NCI-H510A (cell line): ENCODE measurements around the gene AGER.
A peak's percentile ranks its signal among the peaks of the same experiment; 100 is the strongest.
"Not testable (repeated sequence)": the region's sequence is repeated elsewhere in the genome, so short reads cannot be mapped to it uniquely, and the experiment has no call there.

Experiments used
- DNase-seq: peaks from one replicate; lab custom pipeline; 2025; lab: John Stamatoyannopoulos, UW

AGER gene

DNA sequence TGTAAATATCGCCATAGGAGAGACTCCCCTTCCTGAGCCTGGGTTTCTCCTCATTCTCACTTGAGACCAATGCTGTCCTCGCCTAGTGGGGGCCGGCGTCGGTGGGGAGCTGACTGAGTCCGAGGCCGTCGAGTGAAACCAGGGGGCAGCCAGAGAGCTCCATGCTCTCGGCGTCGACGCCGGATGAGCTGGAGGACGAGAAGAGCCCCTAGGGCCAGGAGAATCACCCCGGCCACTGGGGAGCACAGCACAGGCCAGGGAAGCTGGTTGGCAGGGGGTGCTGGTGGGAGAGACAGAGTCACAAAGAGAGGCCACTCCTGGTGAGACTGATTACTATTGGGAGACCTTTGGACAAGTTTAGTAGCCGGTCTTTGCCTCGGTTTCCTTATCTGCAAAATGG, 14.8 kb upstream of the AGER start:
- DNase-seq: no peak

DNA sequence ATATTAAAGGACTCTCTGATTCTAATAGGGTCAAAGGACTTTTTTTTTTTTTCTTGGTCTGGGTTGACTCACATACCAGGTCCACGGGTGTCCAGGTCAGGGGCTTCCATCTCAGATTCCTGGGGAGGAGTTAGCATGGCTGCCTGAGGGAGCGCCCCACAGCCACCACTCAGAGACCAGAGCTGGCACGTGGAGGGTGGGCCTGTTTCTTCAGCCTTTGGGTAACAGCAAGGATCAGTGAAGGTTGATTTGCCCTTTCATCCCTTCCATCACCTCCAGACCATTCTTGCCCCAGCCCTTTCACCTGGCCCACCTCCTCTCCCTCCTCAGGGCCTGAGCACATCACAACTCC, 14.3 kb upstream of the AGER start:
- no peak for DNase-seq

DNA sequence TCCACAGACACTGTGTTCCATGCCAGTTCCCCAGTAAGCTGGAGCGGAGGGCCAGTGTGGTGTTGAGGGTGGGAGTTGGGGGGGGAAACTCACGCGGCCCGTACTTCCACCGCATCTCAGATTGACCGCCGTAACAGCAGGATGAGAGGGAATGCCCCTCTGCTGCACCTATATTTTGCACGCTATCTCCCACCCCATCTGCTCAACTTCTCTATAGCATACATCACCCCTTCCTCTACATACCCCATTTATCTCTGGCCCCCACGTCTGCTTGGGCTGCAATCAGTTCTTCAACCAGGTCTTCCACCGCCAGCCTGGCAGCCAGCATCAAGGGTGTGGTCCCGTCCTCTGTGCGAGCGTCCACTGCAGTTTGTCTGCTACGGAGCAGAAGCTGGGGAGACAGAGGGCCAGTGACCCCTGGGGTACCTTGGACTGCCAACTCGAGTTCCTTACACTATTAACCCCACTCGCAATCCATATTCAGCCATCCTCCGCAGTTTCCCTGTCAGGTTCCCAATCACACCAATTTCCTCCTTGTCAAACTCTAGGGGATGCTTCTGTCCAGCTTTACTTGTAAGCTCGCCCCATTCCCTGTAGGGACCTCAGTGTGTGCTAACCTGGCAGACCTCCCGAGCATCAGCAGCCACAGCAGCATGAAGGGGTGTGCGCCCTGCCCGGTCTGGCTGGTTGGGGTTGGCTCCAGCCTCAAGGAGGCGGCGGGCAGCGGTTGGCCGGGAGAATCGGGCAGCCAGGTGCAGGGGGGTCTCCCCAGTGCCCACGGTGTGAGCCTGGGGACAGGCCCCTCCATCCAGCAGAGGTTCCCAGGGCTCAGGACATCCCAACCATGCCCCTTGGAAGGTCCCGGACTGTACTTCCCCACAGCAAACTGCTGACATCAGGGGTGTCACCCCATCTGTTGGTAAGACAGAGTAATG, 12.9 kb upstream of the AGER start:
- no peak for DNase-seq

DNA sequence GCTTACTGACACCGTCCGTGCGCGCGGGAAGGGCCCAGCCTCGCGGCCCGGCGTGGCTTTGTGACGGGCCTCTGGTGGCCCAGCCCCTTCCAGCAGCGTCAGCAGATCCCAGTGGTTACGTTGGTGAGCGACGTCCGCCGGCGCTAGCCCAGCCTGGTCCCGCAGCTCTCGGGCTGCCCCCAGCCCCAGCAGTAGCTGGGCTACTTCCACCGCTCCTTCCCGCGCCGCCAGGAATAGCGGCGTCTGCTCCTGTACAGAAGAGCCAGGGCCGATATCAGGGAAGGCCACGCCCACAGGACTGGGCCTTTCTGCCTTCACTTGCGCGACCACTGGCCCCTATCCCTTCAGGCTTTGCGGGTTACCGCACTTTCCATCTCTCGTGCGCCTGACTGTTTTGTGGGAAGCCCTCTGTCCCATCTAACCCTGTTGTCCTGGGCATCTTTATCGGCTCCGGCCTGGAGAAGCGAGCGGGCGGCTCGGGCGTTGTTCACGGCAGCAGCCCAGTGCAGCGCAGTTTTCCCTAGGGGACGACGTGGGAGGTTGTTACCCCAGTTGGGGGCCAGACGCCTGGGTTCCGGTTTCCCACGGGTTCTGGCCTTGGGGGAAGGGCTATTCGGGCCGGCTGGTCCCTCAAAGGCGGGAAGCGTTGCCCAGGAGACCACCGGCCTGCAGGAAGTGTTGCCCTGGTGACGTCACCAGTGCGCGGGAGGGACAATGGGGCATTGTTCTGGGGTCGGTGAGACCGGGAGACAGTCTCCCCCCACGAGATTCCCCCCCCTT, 12.0 kb upstream of the AGER start:
- DNase-seq: peak; percentile 88

DNA sequence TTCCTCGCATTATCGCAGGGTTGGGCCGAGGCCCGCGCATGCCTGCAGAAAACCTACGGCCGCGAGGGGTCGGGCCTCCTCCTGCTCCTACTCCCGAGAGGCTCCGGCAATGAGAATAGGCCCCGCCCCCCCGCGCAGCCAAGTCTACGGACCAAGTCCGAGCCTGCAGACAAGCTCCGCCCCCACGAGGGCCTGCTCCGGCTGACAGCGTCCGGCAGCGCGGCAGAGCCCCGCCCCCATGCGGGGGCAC, 11.5 kb upstream of the AGER start:
- peak; percentile 100 for DNase-seq

DNA sequence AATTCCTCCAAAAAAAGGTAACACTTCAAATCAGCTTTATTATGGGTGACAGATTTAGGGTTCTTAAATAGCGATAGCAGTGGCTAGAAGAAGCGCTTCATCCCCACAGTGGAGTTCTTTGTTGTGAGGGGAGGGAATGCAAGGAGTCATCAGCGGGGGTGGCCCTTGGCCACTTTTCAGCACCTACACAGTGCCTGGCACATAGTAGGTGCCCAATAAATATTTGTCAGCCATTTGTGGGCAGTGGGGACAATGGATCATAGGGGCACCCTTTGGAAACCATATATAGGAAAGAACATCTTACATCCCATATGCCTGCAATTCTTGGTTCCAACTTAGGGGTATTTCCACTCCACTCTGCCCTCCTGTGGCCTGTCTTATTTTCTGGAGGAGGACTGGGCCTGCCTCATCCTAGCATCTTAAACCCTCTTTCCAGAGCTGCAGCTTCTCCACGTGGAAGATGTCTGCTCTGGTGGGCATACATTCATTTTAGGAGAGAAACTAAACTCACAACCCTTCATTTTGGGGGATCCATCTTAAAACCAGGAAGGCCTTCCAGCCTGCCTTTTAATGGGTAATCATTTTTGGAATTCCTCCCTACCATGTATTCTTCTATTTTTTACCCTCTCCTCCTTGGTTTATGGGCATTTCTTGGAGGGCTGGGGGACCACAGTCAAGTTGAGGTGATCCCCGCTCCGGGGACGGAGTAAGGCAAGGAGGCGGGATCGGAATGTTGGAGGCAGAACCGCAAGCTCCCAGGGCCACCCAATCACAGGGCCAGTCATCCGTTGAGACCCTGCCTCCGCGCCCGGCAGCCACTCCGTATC, 11.0 kb upstream of the AGER start:
- no peak for DNase-seq

DNA sequence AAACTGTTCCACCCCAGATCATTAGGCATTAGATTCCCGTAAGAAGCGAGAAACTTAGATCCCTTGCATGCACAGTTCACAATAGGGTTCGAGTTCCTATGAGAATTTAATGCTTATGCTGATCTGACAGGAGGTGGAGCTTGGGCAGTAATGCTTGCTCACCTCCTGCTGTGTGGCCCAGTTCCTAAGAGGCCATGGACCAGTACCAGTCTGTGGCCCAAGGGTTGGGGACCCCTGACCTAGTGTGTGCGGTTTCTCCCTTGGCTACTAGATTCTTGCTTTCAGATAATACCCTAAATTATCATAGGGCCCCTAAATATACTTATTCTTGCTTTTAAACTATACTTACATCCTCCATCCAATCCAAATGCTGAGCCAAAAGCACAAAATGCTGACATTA, 10.3 kb upstream of the AGER start:
- no peak for DNase-seq

DNA sequence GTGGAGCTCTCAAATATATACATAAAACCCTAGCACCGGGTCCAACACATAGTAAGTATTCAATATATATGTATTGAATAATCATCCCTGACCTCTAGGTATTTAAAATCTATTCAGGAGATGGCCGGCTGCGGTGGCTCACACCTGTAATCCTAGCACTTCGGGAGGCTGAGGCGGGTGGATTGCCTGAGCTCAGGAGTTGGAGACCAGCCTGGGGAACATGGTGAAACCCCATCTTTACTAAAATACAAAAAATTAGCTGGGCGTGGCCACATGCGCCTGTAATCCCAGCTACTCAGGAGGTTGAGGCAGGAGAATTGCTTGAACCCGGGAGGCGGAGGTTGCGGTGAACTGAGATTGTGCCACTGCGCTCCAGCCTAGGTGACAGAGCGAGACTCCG, 9.0 kb upstream of the AGER start:
- not testable (repeated sequence) for DNase-seq

DNA sequence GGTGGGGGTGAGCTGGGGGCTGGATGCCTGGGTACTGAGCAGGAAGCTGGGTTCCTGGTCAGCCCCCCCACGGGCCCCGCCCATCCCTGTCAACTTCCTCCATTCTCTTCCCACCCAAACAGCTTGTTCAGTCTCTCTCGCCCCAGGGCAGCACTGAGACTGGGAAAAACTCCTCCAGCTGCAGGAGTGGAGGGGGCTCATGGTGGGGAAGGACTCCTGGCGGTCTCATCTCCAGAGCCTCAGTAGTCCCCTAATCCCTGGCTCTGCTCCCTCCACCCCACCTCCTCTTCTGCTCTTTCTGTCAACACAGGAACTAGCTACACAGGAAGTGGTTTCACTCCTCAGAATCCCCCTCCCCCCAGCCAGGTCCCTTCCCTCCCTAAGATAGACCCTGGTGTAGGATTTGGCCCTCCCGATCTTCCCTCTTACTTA, 8.6 kb upstream of the AGER start, which contains the start of gene GPSM3:
Gene GPSM3 (minus strand): TSS at position 36 of the 432 bp plus-strand sequence. CDS start 130 bp downstream, outside the sequence.
- DNase-seq: peak; percentile 52

DNA sequence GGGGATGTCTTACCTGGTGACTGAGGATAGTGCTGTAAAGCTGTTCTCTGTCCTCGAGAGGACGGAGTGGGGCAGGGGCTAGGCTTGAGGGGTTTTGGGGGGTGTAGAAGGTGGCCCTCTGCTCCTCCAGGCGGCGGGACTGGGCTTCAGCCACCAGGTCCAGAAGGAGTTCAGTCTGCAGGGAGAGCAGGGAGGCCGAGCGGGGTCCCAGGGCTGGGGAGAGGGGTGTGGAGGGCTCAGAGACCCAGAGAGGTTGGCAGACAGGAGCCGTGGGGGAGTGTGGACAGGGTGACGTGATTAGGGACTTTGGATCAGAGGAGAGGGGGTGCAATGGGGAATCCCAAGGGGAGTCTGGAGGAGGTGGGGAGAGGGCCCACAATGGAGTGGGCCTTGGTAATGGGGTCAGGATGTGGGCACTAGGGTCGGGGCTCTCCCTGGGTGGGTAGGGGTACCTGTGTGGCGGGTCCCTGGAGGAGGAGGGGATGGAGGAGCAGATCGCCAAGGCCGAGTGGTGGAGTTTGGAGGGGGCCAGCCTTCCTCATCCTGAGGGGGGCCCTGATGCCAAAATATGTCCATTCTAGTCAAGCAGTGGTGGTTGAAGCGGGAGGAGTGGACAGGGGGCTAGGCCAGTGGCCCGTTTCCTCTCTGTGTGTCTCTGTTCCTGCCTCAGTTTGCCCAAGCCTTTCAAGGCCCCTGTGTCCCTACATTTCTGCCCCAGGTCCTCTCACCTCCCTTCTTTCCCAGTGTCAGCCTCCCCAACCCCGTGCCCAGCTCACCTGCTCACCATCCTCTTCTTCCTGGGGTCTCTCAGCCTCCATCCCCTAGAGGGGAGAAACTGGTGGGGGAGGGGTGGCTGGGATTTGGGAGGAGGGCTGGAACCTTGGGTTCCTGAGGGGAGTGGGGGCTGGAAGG, 7.9 kb upstream of the AGER start:
- no peak for DNase-seq

DNA sequence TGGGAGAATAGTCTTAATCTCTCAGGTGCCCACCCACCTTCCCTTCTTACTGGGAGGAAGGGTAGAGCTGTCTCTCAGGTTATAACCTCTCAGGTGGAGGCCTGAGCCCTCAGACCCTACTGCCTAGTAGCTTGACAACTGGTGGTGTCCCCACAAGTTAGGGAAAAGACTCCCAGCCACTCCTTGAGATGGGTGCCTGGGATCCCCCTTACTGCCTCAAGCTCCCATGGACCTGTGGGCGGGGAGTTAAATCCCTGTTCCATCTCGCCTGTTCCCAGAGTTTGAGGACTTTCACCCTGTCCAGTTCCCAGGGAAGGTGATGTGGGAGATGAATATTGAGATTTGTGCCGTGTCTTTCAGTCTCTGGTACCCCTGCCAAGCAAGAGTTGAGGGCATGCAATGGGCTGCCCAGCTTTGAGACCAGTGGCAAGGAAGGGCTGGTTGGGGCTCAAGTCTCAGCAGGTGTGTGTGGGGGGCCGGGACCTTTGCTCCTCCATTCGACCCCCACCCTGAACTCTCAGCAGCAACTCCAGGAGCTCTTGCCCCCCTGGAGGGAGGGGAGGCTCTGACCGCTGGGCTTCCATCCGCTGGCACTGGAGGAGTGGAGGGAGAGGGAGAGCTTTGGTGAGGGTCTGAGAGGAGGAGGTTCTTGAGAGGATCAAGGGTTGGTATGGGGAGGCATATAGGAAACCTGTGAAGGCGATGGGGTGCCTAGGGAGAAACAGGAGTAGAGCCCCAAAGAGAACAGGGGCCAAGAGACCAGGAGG, 7.0 kb upstream of the AGER start:
- DNase-seq: no peak

DNA sequence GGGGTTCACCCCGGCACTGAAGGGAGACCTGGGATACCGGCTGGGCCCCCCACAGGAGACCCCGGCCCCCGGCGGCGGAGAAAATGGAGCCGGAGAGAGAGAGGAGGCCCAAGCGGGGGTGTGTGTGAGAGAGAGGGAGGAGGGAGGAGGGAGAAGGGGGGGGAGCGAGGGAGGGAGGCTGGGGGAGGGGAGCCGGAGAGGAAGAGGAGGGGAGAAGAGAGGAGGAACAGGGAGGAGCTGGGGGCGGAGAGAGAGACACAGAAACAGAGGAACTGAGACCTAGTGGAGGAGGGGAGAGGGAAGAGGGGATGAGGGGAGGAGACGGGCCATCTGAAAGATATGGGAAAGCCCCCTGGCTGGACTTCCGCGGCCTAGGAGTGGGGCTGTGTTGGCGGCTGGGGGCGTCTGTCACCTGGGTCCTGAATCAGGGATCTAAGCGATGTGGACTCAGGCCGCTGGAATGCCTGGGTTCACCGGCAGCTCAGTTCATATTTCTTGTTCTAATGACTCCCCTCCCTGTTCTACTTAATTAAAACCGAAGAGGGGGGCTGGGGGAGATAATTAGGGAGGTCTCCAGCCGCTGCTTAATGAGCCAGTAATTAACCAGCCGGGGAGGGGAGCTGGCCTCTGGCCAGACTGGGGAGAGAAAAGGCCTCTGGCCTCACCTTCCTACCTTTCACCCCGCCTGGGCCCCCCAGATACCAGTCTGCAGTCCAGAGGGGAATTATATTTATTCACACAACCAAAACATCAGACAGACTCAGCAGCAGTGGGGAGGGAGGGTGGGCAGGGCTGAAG, 6.2 kb upstream of the AGER start, which contains the start of gene PBX2:
Gene PBX2 (minus strand): TSS at position 149 of the 798 bp plus-strand sequence. CDS start 287 bp downstream, outside the sequence.
- DNase-seq: peak; percentile 82

DNA sequence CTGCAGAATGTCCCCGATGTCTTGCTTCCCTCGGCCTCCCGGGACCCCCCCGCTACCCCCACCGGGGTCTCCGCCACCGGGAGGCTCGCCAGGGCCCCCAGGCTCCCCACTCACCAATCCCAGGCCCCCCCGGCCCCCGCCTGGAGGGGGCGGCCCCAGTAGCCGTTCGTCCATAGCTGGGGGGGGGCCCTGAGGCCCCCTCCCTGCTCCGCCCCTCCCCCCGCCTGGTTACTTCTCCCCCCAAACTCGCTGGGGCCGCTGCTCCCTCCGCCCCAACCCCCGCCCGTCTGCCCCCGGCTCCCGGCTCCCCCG, 5.6 kb upstream of the AGER start:
- no peak for DNase-seq

DNA sequence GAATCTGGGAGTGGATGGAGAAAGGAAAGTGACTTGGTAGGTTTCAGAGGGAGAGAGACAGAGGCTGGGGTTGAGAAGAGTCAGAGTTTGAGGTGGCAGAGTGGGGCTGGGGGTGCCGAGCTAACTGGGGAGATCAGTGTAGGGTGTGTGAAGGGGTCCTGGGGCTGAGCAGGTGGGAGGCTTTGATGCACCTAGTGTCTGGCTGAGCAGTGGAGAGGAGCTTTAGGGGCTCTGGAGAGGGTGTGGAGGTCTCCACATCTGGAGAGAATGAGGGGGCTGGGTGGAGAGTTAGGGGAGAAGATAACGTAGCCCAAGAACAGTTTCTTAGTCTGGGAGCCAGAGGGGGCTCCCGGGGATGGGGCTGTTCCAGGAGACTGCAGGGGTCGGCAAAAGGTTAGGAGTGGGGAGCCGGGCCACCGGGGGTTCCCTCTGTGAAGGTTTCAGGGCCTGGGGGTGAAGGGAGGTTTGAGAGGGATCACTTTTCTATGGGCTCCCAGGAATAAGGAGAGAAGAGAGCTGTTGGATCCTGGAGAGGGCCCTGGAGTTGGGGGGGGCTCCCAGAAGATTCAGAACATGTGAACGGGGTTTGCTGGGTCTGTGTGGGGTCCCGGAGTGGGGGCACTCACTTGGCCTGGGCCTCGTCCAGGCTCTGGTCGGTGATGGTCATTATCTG, 5.2 kb upstream of the AGER start:
- no peak for DNase-seq

DNA sequence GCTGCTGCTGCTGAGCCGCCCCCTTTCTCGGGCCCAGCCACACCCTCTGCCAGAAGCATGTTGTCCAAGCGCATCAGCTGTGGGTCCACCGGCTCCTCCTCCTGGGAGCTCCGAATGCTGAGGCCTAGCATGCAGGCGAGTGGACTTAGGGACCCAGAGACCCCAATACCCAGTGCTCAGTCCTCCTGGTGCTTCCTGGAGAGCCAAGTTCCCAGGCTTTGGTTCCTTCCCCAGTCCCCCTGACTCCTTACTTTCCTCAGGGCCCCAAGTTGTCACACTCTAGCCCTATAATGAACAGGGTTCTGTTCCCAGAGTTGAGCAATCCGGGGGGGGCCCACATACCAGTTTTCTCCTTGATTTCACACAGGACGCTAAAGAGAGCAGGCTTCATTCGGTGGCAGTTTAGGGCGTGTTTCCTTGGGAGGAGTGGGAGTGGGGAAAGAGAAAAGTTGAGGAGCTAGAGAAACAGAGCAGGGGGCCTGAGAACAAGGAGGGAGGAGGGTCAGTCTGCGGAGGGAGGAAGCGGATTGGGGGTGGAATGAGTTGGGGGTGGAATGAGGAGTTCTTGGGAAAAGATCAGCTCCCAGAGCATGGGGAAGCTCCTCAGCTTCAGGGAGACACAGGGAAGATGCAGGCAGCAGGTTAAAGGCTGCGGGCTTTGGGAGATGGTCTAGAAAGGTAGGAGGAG, 4.5 kb upstream of the AGER start:
- no peak for DNase-seq

DNA sequence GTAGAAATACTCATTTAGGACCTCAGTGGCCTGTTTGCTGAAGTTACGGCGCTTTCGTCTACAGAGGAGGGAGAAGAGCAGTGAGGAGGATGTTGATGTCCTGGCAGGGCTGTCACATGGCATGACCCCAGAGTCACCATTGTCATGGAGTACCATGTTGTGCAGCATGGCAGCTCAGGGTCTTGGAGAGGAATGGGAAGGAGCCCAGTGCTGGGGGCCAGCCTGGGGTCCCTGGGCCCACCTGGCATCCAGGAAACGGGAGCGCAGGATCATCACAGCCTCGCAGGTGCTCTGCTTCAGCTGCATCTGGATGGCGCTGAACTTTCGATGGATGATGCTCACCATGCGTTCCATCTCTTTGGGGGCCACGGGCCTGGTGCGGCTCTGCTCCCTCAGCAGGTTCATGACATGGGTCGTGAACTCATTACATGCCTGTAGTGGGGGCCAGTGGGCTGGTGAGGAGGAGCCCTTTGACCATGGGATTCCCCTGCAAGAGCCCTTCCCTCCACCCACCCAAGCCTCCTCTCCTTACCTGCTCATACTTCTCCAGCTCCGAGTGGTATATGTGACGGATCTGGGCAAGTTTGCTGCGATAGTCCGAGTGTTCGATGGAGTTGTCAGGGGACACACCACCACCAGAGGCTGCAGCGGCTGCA, 3.8 kb upstream of the AGER start:
- not testable (repeated sequence) for DNase-seq

DNA sequence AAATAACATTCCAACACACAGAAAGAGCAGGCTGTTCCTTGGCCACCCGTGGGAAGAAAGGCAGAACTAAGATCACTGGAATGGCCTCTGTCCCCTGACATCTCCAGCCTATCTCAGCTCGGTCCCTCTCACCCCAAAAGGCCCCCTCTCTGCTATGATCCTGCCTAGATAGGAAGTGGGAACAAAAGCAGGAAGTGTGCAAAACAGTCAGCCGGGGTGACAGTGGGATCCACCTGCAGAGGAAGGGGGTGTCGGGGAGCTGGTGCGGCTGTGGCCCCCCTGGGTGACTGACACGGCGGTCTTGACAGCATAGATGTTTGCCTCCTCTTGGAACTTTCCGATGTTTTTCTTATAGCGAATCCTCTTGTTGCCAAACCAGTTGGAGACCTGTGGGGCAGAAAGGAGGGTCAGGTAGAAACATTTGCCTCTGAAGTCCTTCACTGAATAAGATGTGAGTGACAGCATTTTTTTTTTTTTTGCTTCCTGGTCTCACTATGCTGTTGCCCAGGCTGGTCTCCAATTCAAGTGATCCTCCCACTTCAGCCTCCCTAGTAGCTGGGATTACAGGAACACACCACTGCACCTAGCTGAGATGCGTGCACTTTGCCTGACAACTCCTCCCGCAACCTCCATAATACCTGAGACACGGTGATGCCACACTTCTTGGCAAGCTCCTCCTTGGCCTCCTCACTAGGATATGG, 3.1 kb upstream of the AGER start:
- DNase-seq: no peak
